ENCODE results near the gene OSBPL6.

Gene OSBPL6

DNA sequence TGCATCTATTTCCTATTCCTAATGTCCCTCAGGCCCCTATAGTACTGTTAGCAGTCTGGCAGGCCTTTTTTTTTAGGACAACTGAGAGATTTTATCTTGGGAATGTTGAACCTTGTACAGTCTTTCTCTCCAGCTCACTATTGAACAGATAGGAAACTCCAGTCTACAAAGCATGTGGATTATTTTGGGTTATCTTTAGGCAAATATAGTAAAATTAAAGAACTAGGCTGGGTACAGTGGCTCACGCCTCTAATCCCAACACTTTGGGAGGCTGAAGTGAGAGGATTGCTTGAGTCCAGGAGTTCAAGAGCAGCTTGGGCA, 102.7 kb downstream of the OSBPL6 start:
- Histone ChIP-seq H2AFZ (ENCODE audit: insufficient read depth, low read length, poor library complexity) (no peak overlapping the region), H3K27ac (ENCODE audit: low read depth, low read length) (no peak overlapping the region), H3K18ac (ENCODE audit: low read length) (no peak overlapping the region), H3K14ac (ENCODE audit: low read length) (no peak overlapping the region), H2BK120ac (ENCODE audit: insufficient read depth, low read length, poor library complexity) (no peak overlapping the region), H3K27me3 (ENCODE audit: insufficient read depth, low read length) (no peaks in the 10 kb centered on the region), H3K9me3 (ENCODE audit: insufficient read depth, low read depth, low read length) (no peaks in the 10 kb centered on the region), H4K12ac (ENCODE audit: low read depth, low read length) (no peak overlapping the region), H3K9ac (ENCODE audit: low read length) (no peak overlapping the region), H3K79me1 (ENCODE audit: low read length) (peaks cover 4% of the 10 kb centered on the region), H4K91ac (ENCODE audit: low read depth, low read length) (no peak overlapping the region), H3K4me1 (ENCODE audit: control insufficient read depth in 1 of 2, insufficient read depth in 2 of 2, low read length in 2 of 2) (peaks cover 6 to 7% of the 10 kb centered on the region in 2 experiments), H2AK5ac (ENCODE audit: low read length) (no peak overlapping the region), H3K4me2 (ENCODE audit: low read length) (no peak overlapping the region), H3K36me3 (ENCODE audit: control insufficient read depth in 1 of 2, insufficient read depth in 2 of 2, low read length in 2 of 2) (no peaks in the 10 kb centered on the region), H2BK12ac (ENCODE audit: low read length) (no peak overlapping the region), H2BK5ac (ENCODE audit: low read depth, low read length, poor library complexity) (no peak overlapping the region), H4K8ac (ENCODE audit: low read depth, low read length) (no peak overlapping the region), H3K4me3 (ENCODE audit: low read depth, low read length) (no peak overlapping the region), H3K23ac (ENCODE audit: low read length) (no peak overlapping the region), H3K4ac (ENCODE audit: low read depth, low read length) (no peak overlapping the region), H3K79me2 (ENCODE audit: control insufficient read depth, insufficient read depth, low read length, poor library complexity) (peaks cover 2% of the 10 kb centered on the region)
- no peak for DNase-seq
- WGBS (ENCODE audit: extremely low coverage, insufficient coverage, insufficient read length), result no CpG with 5 or more reads among the region's 1 CpG

DNA sequence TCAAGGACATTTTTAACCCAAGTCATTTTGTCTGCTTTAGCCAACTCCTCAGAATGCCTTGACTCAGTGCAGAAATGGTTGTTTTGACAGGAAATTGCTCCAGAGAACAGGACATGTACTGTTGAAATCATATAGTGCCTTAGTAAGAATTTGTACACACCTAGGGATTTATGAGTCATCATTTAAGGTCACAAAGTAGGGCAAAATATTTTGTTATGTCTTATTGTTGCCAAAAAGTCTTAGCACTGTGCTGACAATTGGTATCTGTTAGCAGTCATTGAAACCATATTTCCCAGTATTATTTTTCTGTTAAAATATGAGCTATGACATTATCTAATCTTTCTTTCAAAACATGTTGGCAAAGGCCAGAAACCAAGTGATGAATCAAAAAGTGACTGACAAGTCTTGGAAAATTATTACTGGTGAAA, 104.5 kb downstream of the OSBPL6 start:
- DNase-seq, result no peak
- no peak overlapping the region for H4K8ac ChIP-seq (ENCODE audit: low read depth, low read length)
- no peak overlapping the region for H2AFZ ChIP-seq (ENCODE audit: insufficient read depth, low read length, poor library complexity)
- no peak overlapping the region for H2BK120ac ChIP-seq (ENCODE audit: insufficient read depth, low read length, poor library complexity)
- no peak overlapping the region for H2BK5ac ChIP-seq (ENCODE audit: low read depth, low read length, poor library complexity)
- no peak overlapping the region for H3K9ac ChIP-seq (ENCODE audit: low read length)
- no peak overlapping the region for H3K4ac ChIP-seq (ENCODE audit: low read depth, low read length)
- no peak overlapping the region for H2AK5ac ChIP-seq (ENCODE audit: low read length)
- no peak overlapping the region for H3K27ac ChIP-seq (ENCODE audit: low read depth, low read length)
- no peaks in the 10 kb centered on the region for H3K36me3 ChIP-seq (ENCODE audit: control insufficient read depth in 1 of 2, insufficient read depth in 2 of 2, low read length in 2 of 2)
- H3K4me2 ChIP-seq (ENCODE audit: low read length), result no peak overlapping the region
- no peak overlapping the region for H4K12ac ChIP-seq (ENCODE audit: low read depth, low read length)
- no peak overlapping the region for H4K91ac ChIP-seq (ENCODE audit: low read depth, low read length)
- H3K18ac ChIP-seq (ENCODE audit: low read length), result no peak overlapping the region
- no peaks in the 10 kb centered on the region for H3K9me3 ChIP-seq (ENCODE audit: insufficient read depth, low read depth, low read length)
- H2BK12ac ChIP-seq (ENCODE audit: low read length), result no peak overlapping the region
- no peak overlapping the region for H3K23ac ChIP-seq (ENCODE audit: low read length)
- H3K4me3 ChIP-seq (ENCODE audit: low read depth, low read length), result no peak overlapping the region
- H3K27me3 ChIP-seq (ENCODE audit: insufficient read depth, low read length), result no peaks in the 10 kb centered on the region
- H3K79me1 ChIP-seq (ENCODE audit: low read length), result peaks cover 4% of the 10 kb centered on the region
- peaks cover 2% of the 10 kb centered on the region for H3K79me2 ChIP-seq (ENCODE audit: control insufficient read depth, insufficient read depth, low read length, poor library complexity)
- peaks cover 6 to 7% of the 10 kb centered on the region in 2 experiments for H3K4me1 ChIP-seq (ENCODE audit: control insufficient read depth in 1 of 2, insufficient read depth in 2 of 2, low read length in 2 of 2)
- no peak overlapping the region for H3K14ac ChIP-seq (ENCODE audit: low read length)

DNA sequence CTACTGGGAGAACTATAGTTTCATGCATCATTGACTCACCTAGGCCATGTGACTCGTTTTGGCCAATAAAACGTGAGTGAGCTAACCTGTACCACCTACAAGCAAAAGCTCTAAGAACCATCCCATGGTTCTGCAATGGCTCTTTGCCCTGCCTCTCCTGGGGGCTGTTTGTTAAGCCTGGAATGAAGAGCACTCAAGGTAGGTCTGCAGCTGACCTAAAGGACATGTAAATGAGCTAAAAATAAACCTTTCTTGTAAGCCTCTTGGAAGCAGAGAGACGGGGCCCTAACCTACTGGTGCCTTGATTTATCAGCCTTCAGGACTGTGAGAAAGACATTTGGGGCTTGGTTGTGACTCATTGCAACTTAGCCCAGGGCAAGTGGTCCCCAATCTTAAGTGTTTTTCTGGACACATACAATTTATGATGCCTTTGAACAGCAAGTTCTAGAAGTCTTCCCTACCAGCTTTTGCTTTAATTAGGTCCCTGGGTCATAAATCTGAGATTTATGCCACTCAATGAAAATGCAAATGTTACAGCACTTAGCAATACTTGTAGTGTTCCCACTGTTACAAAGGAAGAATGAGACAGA, 107.4 kb downstream of the OSBPL6 start:
- no peaks in the 10 kb centered on the region for H3K9me3 ChIP-seq (ENCODE audit: insufficient read depth, low read depth, low read length)
- no peak overlapping the region for H3K27ac ChIP-seq (ENCODE audit: low read depth, low read length)
- no peak for DNase-seq
- H3K36me3 ChIP-seq (ENCODE audit: control insufficient read depth in 1 of 2, insufficient read depth in 2 of 2, low read length in 2 of 2), result no peaks in the 10 kb centered on the region
- H3K79me1 ChIP-seq (ENCODE audit: low read length), result peaks cover 1% of the 10 kb centered on the region
- no peak overlapping the region for H2BK120ac ChIP-seq (ENCODE audit: insufficient read depth, low read length, poor library complexity)
- H3K18ac ChIP-seq (ENCODE audit: low read length), result no peak overlapping the region
- no peak overlapping the region for H2AK5ac ChIP-seq (ENCODE audit: low read length)
- no peak overlapping the region for H3K4ac ChIP-seq (ENCODE audit: low read depth, low read length)
- H4K12ac ChIP-seq (ENCODE audit: low read depth, low read length), result no peak overlapping the region
- no peak overlapping the region for H3K4me3 ChIP-seq (ENCODE audit: low read depth, low read length)
- H3K27me3 ChIP-seq (ENCODE audit: insufficient read depth, low read length), result no peaks in the 10 kb centered on the region
- peaks cover under 1 to 3% of the 10 kb centered on the region in 2 experiments for H3K4me1 ChIP-seq (ENCODE audit: control insufficient read depth in 1 of 2, insufficient read depth in 2 of 2, low read length in 2 of 2)
- no peak overlapping the region for H3K14ac ChIP-seq (ENCODE audit: low read length)
- H3K23ac ChIP-seq (ENCODE audit: low read length), result no peak overlapping the region
- WGBS (ENCODE audit: extremely low coverage, insufficient coverage, insufficient read length), result no CpG with 5 or more reads among the region's 3 CpGs
- no peak overlapping the region for H3K4me2 ChIP-seq (ENCODE audit: low read length)
- no peak overlapping the region for H2BK5ac ChIP-seq (ENCODE audit: low read depth, low read length, poor library complexity)
- H2BK12ac ChIP-seq (ENCODE audit: low read length), result no peak overlapping the region
- no peak overlapping the region for H4K91ac ChIP-seq (ENCODE audit: low read depth, low read length)
- H3K9ac ChIP-seq (ENCODE audit: low read length), result no peak overlapping the region
- no peak overlapping the region for H2AFZ ChIP-seq (ENCODE audit: insufficient read depth, low read length, poor library complexity)
- H4K8ac ChIP-seq (ENCODE audit: low read depth, low read length), result no peak overlapping the region
- no peaks in the 10 kb centered on the region for H3K79me2 ChIP-seq (ENCODE audit: control insufficient read depth, insufficient read depth, low read length, poor library complexity)

DNA sequence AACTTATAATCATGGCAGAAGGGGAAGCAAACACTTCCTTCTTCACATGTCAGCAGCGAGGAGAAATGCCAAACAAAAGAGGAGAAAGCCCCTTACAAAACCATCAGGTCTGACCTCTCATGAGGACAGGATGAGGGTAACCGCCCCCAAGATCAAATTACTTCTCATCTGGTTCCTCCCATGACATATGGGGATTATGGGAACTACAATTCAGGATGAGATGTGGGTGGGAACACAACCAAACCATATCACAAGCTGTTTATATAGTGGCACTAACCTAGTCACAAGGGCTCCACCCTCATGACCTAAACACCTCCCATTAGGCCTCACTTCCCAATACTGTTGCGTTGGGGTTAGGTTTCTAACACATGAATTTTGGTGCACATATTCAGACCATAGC, 110.0 kb downstream of the OSBPL6 start:
- Histone ChIP-seq H3K4me2 (ENCODE audit: low read length) (no peak overlapping the region), H3K36me3 (ENCODE audit: control insufficient read depth in 1 of 2, insufficient read depth in 2 of 2, low read length in 2 of 2) (no peaks in the 10 kb centered on the region), H2BK120ac (ENCODE audit: insufficient read depth, low read length, poor library complexity) (no peak overlapping the region), H3K23ac (ENCODE audit: low read length) (no peak overlapping the region), H4K8ac (ENCODE audit: low read depth, low read length) (no peak overlapping the region), H3K4me3 (ENCODE audit: low read depth, low read length) (no peak overlapping the region), H3K14ac (ENCODE audit: low read length) (no peak overlapping the region), H3K9ac (ENCODE audit: low read length) (no peak overlapping the region), H3K4me1 (ENCODE audit: control insufficient read depth in 1 of 2, insufficient read depth in 2 of 2, low read length in 2 of 2) (no peaks in the 10 kb centered on the region), H2AFZ (ENCODE audit: insufficient read depth, low read length, poor library complexity) (no peak overlapping the region), H4K91ac (ENCODE audit: low read depth, low read length) (no peak overlapping the region), H3K79me1 (ENCODE audit: low read length) (no peaks in the 10 kb centered on the region), H3K79me2 (ENCODE audit: control insufficient read depth, insufficient read depth, low read length, poor library complexity) (no peaks in the 10 kb centered on the region), H3K9me3 (ENCODE audit: insufficient read depth, low read depth, low read length) (no peaks in the 10 kb centered on the region), H3K4ac (ENCODE audit: low read depth, low read length) (no peak overlapping the region), H2BK12ac (ENCODE audit: low read length) (no peak overlapping the region), H3K27me3 (ENCODE audit: insufficient read depth, low read length) (no peaks in the 10 kb centered on the region), H2BK5ac (ENCODE audit: low read depth, low read length, poor library complexity) (no peak overlapping the region), H4K12ac (ENCODE audit: low read depth, low read length) (no peak overlapping the region), H3K18ac (ENCODE audit: low read length) (no peak overlapping the region), H3K27ac (ENCODE audit: low read depth, low read length) (no peak overlapping the region), H2AK5ac (ENCODE audit: low read length) (no peak overlapping the region)
- no CpG with 5 or more reads among the region's 3 CpGs for WGBS (ENCODE audit: extremely low coverage, insufficient coverage, insufficient read length)
- DNase-seq, result no peak

All from trophoblast cell (in vitro differentiated cells and primary cell).